CD8-positive, alpha-beta memory T cell (primary cell): Measurements from ENCODE around the gene ATF7. TPM values are rescaled to one million over a fixed set of nuclear protein-coding genes. Genes with fewer than 3 reads are reported as not detected.
"Not testable (repeated sequence)": the region's sequence is repeated elsewhere in the genome, so short reads cannot be mapped to it uniquely, and the experiment has no call there.

Source experiments
- CTCF ChIA-PET: fragments of 350-600 bp; sonication (Branson Sonifier 250); formaldehyde crosslinking; loops from one replicate; lab custom pipeline; 2021; ENCODE audit warnings: antibody characterized with exemption; lab: Charles Lee
- POLR2A ChIA-PET: fragments of 350-600 bp; sonication (Branson Sonifier 250); formaldehyde crosslinking; loops from one replicate; lab custom pipeline; 2021; ENCODE audit warnings: antibody characterized with exemption; lab: Charles Lee
- DNase-seq, 5 donors: peaks; one replicate each; pipeline versions ENCODE4 v3.0.0 to v3.0.0-alpha.2; 2020 to 2022; ENCODE audit warnings: mixed read lengths in 1 of 5
- H3K27ac ChIP-seq: one replicate; pipeline ENCODE4 v1.7.0; 2013; ENCODE audit warnings: low read depth, mild to moderate bottlenecking, low read length, moderate library complexity
- H3K27me3 ChIP-seq: 2 replicates; pipeline ENCODE4 v1.7.0; 2013; ENCODE audit warnings: low read length, mild to moderate bottlenecking; ENCODE audit not compliant: insufficient read depth, poor library complexity, severe bottlenecking
- H3K36me3 ChIP-seq: 2 replicates; pipeline ENCODE4 v1.7.0; 2013; ENCODE audit warnings: mild to moderate bottlenecking, low read length, moderate library complexity; ENCODE audit not compliant: insufficient read depth
- H3K4me1 ChIP-seq: 2 replicates; pipeline ENCODE4 v1.7.0; 2013; ENCODE audit warnings: mild to moderate bottlenecking, low read length, moderate library complexity; ENCODE audit not compliant: insufficient read depth
- H3K4me3 ChIP-seq: 2 replicates; pipeline ENCODE4 v1.7.0; 2013; ENCODE audit warnings: mild to moderate bottlenecking, low read length
- H3K9me3 ChIP-seq: 2 replicates; pipeline ENCODE4 v1.7.0; 2013; ENCODE audit warnings: mild to moderate bottlenecking, low read length
- H3K27ac Mint-ChIP-seq, 8 donors: one replicate each; pipeline ENCODE4 v1.8.0; 2020 to 2021; ENCODE audit warnings: mixed read lengths in 8 of 8, mild to moderate bottlenecking in 6 of 8, inconsistent platforms in 3 of 8, moderate library complexity in 3 of 8
- H3K27me3 Mint-ChIP-seq, 2 donors: one replicate each; pipeline ENCODE4 v1.8.0; 2020 to 2021; ENCODE audit warnings: mixed read lengths in 2 of 2, mild to moderate bottlenecking in 1 of 2, moderate library complexity in 1 of 2
- H3K36me3 Mint-ChIP-seq, 3 donors: one replicate each; pipeline ENCODE4 v1.8.0; 2020 to 2021; ENCODE audit warnings: mixed read lengths in 3 of 3, inconsistent platforms in 1 of 3, mild to moderate bottlenecking in 1 of 3
- H3K4me1 Mint-ChIP-seq, 3 donors: one replicate each; pipeline ENCODE4 v1.8.0; 2020 to 2021; ENCODE audit warnings: mixed read lengths in 3 of 3, inconsistent platforms in 1 of 3, mild to moderate bottlenecking in 1 of 3
- H3K4me3 Mint-ChIP-seq, 7 donors: one replicate each; pipeline ENCODE4 v1.8.0; 2020 to 2021; ENCODE audit warnings: mixed read lengths in 7 of 7, mild to moderate bottlenecking in 6 of 7, moderate library complexity in 4 of 7, inconsistent platforms in 2 of 7
- H3K9me3 Mint-ChIP-seq, 5 donors: one replicate each; pipeline ENCODE4 v1.8.0; 2020 to 2022; ENCODE audit warnings: mixed read lengths in 5 of 5, mild to moderate bottlenecking in 3 of 5, moderate library complexity in 2 of 5, inconsistent platforms in 1 of 5
- polyA plus RNA-seq: library from polyadenylated mRNA; unstranded; fragments of 300-500 nt; fragmentation: Illumina TruSeq; gene quantifications from one replicate; pipeline ENCODE4 v1.2.3, GENCODE V29; 2021
- total RNA-seq, 2 experiments: library from RNA; stranded (reverse); gene quantifications; one replicate each; pipeline ENCODE4 v1.2.3, GENCODE V29; 2021

The ATF7 gene
- total and polyA plus RNA-seq, 3 experiments from 2014 or later = 13.4 to 28.1 (median 27.6) TPM

DNA sequence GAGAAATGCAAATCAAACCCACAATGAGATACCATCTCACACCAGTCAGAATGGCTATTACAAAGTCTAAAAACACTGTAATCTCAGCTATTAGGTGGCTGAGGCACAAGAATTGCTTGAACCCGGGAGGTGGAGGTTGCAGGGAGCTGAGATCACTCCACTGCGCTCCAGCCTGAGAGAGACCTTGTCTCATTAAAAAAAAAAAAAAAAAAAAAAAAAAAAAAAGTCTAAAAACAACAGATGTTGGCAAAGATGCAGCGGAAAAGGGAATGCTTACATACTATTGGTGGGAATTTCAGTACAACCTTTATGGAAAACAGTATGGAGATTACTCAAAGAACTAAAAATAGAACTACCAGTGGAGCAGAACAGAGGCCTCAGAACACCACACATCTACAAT, 19.0 kb upstream of the ATF7 start:
- H3K27ac ChIP-seq = no peak overlapping the region
- no peaks in the 10 kb centered on the region for H3K36me3 ChIP-seq
- Mint-ChIP-seq H3K36me3 (peaks cover 0 to 4% (median 0%) of the 10 kb centered on the region in 3 donors), H3K27ac (no peak overlapping the region), H3K4me3 (no peak overlapping the region), H3K9me3 (peaks cover 0 to 5% (median 0%) of the 10 kb centered on the region in 5 donors), H3K27me3 (peaks cover 0 to 7% of the 10 kb centered on the region in 2 donors), H3K4me1 (no peaks in the 10 kb centered on the region)
- ChIA-PET CTCF (no interaction called here), POLR2A (no interaction called here)
- H3K4me1 ChIP-seq = no peaks in the 10 kb centered on the region
- H3K4me3 ChIP-seq = no peak overlapping the region
- no peaks in the 10 kb centered on the region for H3K9me3 ChIP-seq
- H3K27me3 ChIP-seq = no peaks in the 10 kb centered on the region
- DNase-seq = no peak

DNA sequence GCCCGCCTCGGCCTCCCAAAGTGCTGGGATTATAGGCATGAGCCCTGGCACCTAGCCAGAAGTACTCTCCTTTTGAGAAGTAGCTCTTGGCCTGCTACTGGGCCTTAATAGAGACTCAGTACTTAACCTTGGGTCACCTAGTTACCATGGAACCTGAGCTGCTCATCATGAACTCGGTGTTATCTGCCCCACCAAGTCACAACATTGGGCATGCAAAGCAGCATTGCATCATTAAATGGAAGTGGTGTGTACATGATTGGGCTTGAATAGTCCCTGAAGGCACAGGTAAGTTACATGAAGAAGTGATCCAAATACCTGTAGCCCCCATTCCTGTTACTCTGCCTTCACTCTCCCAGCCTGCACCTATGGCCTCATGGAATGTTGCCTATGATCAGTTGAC, 18.0 kb upstream of the ATF7 start:
- peaks cover 0 to 4% (median 0%) of the 10 kb centered on the region in 3 donors for H3K36me3 Mint-ChIP-seq
- no peaks in the 10 kb centered on the region for H3K4me1 ChIP-seq
- H3K4me1 Mint-ChIP-seq = no peaks in the 10 kb centered on the region
- H3K27ac ChIP-seq = no peak overlapping the region
- H3K9me3 ChIP-seq = no peaks in the 10 kb centered on the region
- peaks cover 0 to 7% of the 10 kb centered on the region in 2 donors for H3K27me3 Mint-ChIP-seq
- H3K4me3 Mint-ChIP-seq = no peak overlapping the region
- no peak for DNase-seq
- H3K9me3 Mint-ChIP-seq = peaks cover 0 to 5% (median 0%) of the 10 kb centered on the region in 5 donors
- no peaks in the 10 kb centered on the region for H3K27me3 ChIP-seq
- no peaks in the 10 kb centered on the region for H3K36me3 ChIP-seq
- CTCF ChIA-PET = no interaction called here
- POLR2A ChIA-PET = no interaction called here
- H3K4me3 ChIP-seq = no peak overlapping the region
- H3K27ac Mint-ChIP-seq = no peak overlapping the region

DNA sequence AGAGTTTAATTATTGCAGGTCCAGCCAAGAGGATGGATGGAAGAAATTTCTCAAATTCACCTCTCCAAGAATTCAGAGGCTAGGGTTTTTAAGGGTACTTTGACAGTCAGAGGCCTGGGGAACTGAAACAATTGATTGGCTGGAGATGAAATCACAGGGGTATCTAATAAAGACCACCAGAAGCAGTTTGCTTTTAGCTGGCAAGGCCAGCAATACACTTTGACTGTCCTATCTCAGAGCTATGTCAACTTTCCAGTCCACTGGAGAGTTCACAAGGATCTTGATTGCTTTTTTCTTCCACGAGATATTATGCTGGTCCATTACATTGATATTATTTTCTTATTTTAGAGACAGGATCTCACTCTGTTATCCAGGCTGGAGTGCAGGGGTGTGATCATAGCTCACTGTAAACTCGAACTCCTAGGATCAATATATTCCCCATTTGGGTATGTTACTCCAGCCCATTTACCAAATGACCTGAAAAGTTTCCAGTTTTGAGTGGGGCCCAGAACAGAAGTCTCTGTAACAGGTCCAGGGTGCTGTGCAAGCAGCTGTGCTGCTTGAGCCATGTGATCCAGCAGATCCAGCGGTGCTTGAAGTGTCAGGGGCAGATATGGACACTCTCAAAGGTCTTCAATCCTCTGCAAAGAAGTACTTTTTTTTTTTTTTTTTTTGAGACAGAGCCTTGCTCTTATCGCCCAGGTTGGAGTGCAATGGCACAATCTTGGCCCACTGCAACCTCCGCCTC, 17.2 kb upstream of the ATF7 start:
- CTCF ChIA-PET = no interaction called here
- Histone ChIP-seq H3K4me1 (no peaks in the 10 kb centered on the region), H3K27me3 (no peaks in the 10 kb centered on the region), H3K9me3 (no peaks in the 10 kb centered on the region), H3K27ac (no peak overlapping the region), H3K4me3 (no peak overlapping the region), H3K36me3 (no peaks in the 10 kb centered on the region)
- Mint-ChIP-seq H3K4me3 (no peak overlapping the region), H3K27ac (no peak overlapping the region), H3K27me3 (peaks cover 0 to 7% of the 10 kb centered on the region in 2 donors), H3K9me3 (peaks cover 0 to 5% (median 0%) of the 10 kb centered on the region in 5 donors), H3K36me3 (peaks cover 0 to 4% (median 0%) of the 10 kb centered on the region in 3 donors), H3K4me1 (no peaks in the 10 kb centered on the region)
- POLR2A ChIA-PET = no interaction called here
- no peak for DNase-seq

DNA sequence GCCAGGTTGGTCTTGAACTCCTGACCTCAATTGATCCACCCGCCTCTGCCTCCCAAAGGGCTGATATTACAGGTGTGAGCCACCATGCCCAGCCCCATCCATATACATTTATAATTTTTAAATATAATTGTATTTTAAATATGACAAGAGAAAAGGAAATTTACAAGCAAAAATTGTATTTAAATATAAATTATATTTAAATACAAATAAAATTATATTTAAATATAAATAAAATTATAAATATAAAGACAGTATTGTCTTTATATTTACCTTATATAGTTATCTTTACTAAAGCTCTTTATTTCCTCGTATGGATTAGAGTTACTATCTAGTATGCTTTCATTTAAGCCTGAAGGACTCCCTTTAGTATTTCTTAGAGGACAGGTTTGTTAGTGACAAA, 11.9 kb upstream of the ATF7 start:
- ChIA-PET POLR2A (interaction anchor here (0.6 kb wide), 1 partner anchor 73 kb away, joined by 3 read pairs; no protein-coding TSS in a partner anchor), CTCF (no interaction called here)
- no peak overlapping the region for H3K4me3 Mint-ChIP-seq
- peaks cover 0 to 2% of the 10 kb centered on the region in 2 donors for H3K27me3 Mint-ChIP-seq
- no peaks in the 10 kb centered on the region for H3K9me3 Mint-ChIP-seq
- H3K4me1 Mint-ChIP-seq = no peaks in the 10 kb centered on the region
- DNase-seq = no peak
- H3K27ac Mint-ChIP-seq = no peak overlapping the region
- Histone ChIP-seq H3K4me1 (no peaks in the 10 kb centered on the region), H3K27ac (no peak overlapping the region), H3K36me3 (no peaks in the 10 kb centered on the region), H3K4me3 (no peak overlapping the region), H3K27me3 (no peaks in the 10 kb centered on the region), H3K9me3 (no peaks in the 10 kb centered on the region)
- H3K36me3 Mint-ChIP-seq = no peaks in the 10 kb centered on the region

DNA sequence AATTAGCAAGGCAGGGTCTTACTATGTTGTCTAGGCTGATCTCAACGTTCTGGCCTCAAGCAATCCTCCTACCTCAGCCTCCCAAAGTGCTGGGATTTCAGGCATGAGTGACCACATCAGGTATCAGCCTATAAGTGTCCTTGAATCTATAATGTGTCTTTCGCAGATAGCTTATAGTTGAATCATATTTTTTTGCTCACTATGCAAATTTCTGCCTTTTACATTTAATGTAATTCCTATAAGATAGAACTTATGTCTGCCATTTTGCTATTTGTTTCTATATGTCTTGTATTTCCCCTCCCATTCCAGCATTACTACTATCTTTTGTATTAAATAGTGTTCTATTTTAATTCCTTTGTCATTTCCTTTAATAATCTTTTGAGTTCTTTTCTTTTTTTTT, 10.5 kb upstream of the ATF7 start:
- Histone ChIP-seq H3K4me1 (no peaks in the 10 kb centered on the region), H3K36me3 (no peaks in the 10 kb centered on the region), H3K9me3 (no peaks in the 10 kb centered on the region), H3K27me3 (no peaks in the 10 kb centered on the region), H3K4me3 (no peak overlapping the region), H3K27ac (no peak overlapping the region)
- Mint-ChIP-seq H3K9me3 (no peaks in the 10 kb centered on the region), H3K27me3 (peaks cover 0 to 2% of the 10 kb centered on the region in 2 donors), H3K4me1 (no peaks in the 10 kb centered on the region), H3K4me3 (peak overlapping the region in 1 of 7 donors; percentile 3), H3K36me3 (no peaks in the 10 kb centered on the region), H3K27ac (no peak overlapping the region)
- ChIA-PET CTCF (interaction anchor here (0.7 kb wide), 1 partner anchor 299 kb away, joined by 3 read pairs; no protein-coding TSS in a partner anchor), POLR2A (no interaction called here)
- DNase-seq = no peak

DNA sequence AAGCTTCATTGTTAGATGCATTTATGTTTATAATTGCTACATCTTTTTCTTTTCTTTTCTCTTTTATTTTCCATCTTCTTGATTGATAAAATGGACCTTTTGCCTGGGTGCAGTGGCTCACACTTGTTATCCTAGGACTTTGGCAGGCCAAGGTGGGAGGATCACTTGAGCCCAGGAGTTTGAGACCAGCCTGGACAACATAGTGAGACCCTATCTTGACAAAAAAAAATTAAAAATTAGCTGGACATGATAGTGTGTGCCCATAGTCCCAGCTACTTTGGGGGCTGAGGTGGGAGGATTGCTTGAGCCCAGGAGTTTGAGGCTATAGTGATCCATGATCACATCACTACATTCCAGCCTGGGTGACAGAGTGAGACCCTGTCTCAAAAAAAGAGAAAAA, 9.5 kb upstream of the ATF7 start:
- H3K4me1 ChIP-seq, H3K27ac ChIP-seq, H3K4me3 ChIP-seq, H3K9me3 Mint-ChIP-seq, POLR2A ChIA-PET, H3K9me3 ChIP-seq, H3K27me3 Mint-ChIP-seq, H3K36me3 Mint-ChIP-seq, H3K27ac Mint-ChIP-seq, H3K27me3 ChIP-seq, H3K4me1 Mint-ChIP-seq, H3K4me3 Mint-ChIP-seq, DNase-seq, CTCF ChIA-PET, H3K36me3 ChIP-seq: not testable (repeated sequence)

DNA sequence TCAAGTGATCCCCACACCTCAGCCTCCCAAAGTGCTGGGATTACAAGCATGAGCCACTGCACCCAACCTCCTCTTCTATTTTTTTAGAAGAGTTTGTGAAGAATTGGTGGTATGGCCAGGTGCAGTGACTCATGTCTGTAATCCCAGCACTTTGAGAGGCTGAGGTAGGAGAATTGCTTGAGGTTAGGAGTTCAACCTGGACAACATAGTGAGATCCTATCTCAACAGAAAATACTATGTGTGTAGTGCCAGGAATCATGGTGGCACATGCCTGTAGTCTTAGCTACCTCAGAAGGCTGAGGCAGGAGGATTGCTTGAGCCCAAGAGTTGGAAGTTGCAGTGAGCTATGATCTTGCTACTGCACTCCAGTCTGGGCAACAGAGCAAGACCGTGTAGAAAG, 5.5 kb upstream of the ATF7 start:
- H3K9me3 Mint-ChIP-seq = no peaks in the 10 kb centered on the region
- H3K36me3 Mint-ChIP-seq = no peaks in the 10 kb centered on the region
- H3K4me3 ChIP-seq = no peak overlapping the region
- H3K27ac ChIP-seq = no peak overlapping the region
- no peaks in the 10 kb centered on the region for H3K9me3 ChIP-seq
- peaks cover 6% of the 10 kb centered on the region for H3K4me1 ChIP-seq
- no peaks in the 10 kb centered on the region for H3K27me3 ChIP-seq
- DNase-seq = no peak
- peaks cover 4 to 5% (median 5%) of the 10 kb centered on the region in 3 donors for H3K4me1 Mint-ChIP-seq
- H3K36me3 ChIP-seq = no peaks in the 10 kb centered on the region
- H3K27ac Mint-ChIP-seq = peak overlapping the region in 1 of 8 donors; percentile 63
- H3K27me3 Mint-ChIP-seq = no peaks in the 10 kb centered on the region
- H3K4me3 Mint-ChIP-seq = no peak overlapping the region
- POLR2A ChIA-PET = no interaction called here
- CTCF ChIA-PET = no interaction called here

DNA sequence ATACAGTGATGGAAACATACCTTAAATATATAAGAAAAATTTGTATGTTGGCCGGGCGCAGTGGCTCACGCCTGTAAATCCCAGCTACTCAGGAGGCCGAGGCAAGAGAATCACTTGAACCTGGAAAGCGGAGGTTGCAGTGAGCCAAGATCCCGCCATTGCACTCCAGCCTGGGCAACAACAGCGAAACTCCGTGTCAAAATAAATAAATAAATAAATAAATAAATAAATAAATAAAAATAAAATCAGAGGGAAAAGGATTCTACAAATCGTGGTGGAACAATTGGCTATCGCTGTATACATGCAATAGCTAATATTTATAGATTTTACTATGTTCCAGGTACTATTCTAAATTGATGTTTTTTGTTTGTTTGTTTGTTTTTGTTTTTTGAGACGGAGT, 1.7 kb upstream of the ATF7 start:
- CTCF ChIA-PET = interaction anchor here (0.7 to 1.5 kb wide), 2 partner anchors 48 to 118 kb away, joined by 4 to 8 read pairs; partner anchors contain the start of gene ATP5MC2
- peaks cover 36 to 42% (median 37%) of the 10 kb centered on the region in 3 donors for H3K4me1 Mint-ChIP-seq
- no peaks in the 10 kb centered on the region for H3K9me3 ChIP-seq
- no peak overlapping the region for H3K27ac ChIP-seq
- no peak for DNase-seq
- H3K4me1 ChIP-seq = peaks cover 31% of the 10 kb centered on the region
- H3K27me3 ChIP-seq = no peaks in the 10 kb centered on the region
- H3K27me3 Mint-ChIP-seq = no peaks in the 10 kb centered on the region
- H3K9me3 Mint-ChIP-seq = no peaks in the 10 kb centered on the region
- no peak overlapping the region for H3K4me3 ChIP-seq
- POLR2A ChIA-PET = interaction anchor here (0.6 kb wide), 1 partner anchor 540 kb away, joined by 3 read pairs; no protein-coding TSS in a partner anchor
- no peak overlapping the region for H3K27ac Mint-ChIP-seq
- H3K36me3 ChIP-seq = no peaks in the 10 kb centered on the region
- peak overlapping the region in 1 of 7 donors; percentile 9 for H3K4me3 Mint-ChIP-seq
- H3K36me3 Mint-ChIP-seq = peaks cover 0 to 9% (median 0%) of the 10 kb centered on the region in 3 donors
